HG03558 (cell line): ENCODE data around the gene RPL22.

Experiments
- ATAC-seq: cut with Tn5 transposase; IDR thresholded peaks from one replicate; pipeline ENCODE4 v1.9.1; 2021; ENCODE audit warnings: moderate number of reproducible peaks; ENCODE audit not compliant: unreplicated experiment; ENCODE audit errors: extremely low read depth

Gene RPL22

GRCh38 chr1:6177681-6178380, 21.6 kb downstream of the RPL22 start:
- ATAC-seq: no peak

- no peak for ATAC-seq
These were observed 22.6 kb downstream of the RPL22 start for GRCh38 chr1:6176779-6177178.

GRCh38 chr1:6175411-6175828, 24.0 kb downstream of the RPL22 start:
- ATAC-seq: no peak

- ATAC-seq: no peak
These were observed 24.6 kb downstream of the RPL22 start for GRCh38 chr1:6174621-6175410.

- ATAC-seq: no peak
These were observed 26.8 kb downstream of the RPL22 start for GRCh38 chr1:6172549-6172948.

GRCh38 chr1:6171548-6172124, 27.8 kb downstream of the RPL22 start:
- ATAC-seq: no peak

GRCh38 chr1:6170742-6171201, 28.6 kb downstream of the RPL22 start:
- no peak for ATAC-seq

- no peak for ATAC-seq
These were observed 29.2 kb downstream of the RPL22 start for GRCh38 chr1:6170116-6170741.

GRCh38 chr1:6168947-6169586, 30.3 kb downstream of the RPL22 start:
- ATAC-seq: no peak

- ATAC-seq: no peak
These were observed 31.7 kb downstream of the RPL22 start for GRCh38 chr1:6167391-6168303.

- ATAC-seq: no peak
These were observed 32.6 kb downstream of the RPL22 start for GRCh38 chr1:6166655-6167390.

- no peak for ATAC-seq
These were observed 33.2 kb downstream of the RPL22 start for GRCh38 chr1:6166221-6166620.

- ATAC-seq: no peak
These were observed 33.9 kb downstream of the RPL22 start for GRCh38 chr1:6165441-6165985.

- ATAC-seq: no peak
These were observed 34.4 kb downstream of the RPL22 start for GRCh38 chr1:6165027-6165426.

- ATAC-seq: no peak
These were observed 35.3 kb downstream of the RPL22 start for GRCh38 chr1:6163973-6164617.

GRCh38 chr1:6163191-6163972, 36.0 kb downstream of the RPL22 start:
- no peak for ATAC-seq

GRCh38 chr1:6162773-6163172, 36.6 kb downstream of the RPL22 start:
- no peak for ATAC-seq
